CD4-positive, alpha-beta T cell treated with Interleukin-10 for 1 hour (primary cell): ENCODE measurements around the gene EHMT1.

Experiments used
- DNase-seq: peaks from one replicate; pipeline ENCODE4 v3.0.0-alpha.2; 2020

EHMT1 gene

GRCh38 chr9:137748741-137749140, 129.9 kb downstream of the EHMT1 start:
- no peak for DNase-seq

- DNase-seq: no peak
Observed at GRCh38 chr9:137749511-137749910, 130.7 kb downstream of the EHMT1 start.

GRCh38 chr9:137750007-137750406, 131.2 kb downstream of the EHMT1 start:
- DNase-seq: no peak

- DNase-seq: no peak
Observed at GRCh38 chr9:137750566-137750965, 131.8 kb downstream of the EHMT1 start.

- no peak for DNase-seq
Observed at GRCh38 chr9:137751616-137752015, 132.8 kb downstream of the EHMT1 start.

GRCh38 chr9:137752426-137752825, 133.6 kb downstream of the EHMT1 start:
- DNase-seq: no peak

GRCh38 chr9:137753192-137753765, 134.5 kb downstream of the EHMT1 start:
- DNase-seq: no peak

GRCh38 chr9:137755261-137755927, 136.6 kb downstream of the EHMT1 start:
- no peak for DNase-seq

GRCh38 chr9:137756045-137756744, 137.4 kb downstream of the EHMT1 start:
- DNase-seq: no peak

- DNase-seq: no peak
Observed at GRCh38 chr9:137757139-137757538, 138.3 kb downstream of the EHMT1 start.

- peak; percentile 51 for DNase-seq
Observed at GRCh38 chr9:137757613-137758029, 138.8 kb downstream of the EHMT1 start.

GRCh38 chr9:137758067-137758466, 139.3 kb downstream of the EHMT1 start:
- DNase-seq: no peak

GRCh38 chr9:137759117-137759516, 140.3 kb downstream of the EHMT1 start:
- DNase-seq: no peak

GRCh38 chr9:137759649-137760321, 141.0 kb downstream of the EHMT1 start:
- DNase-seq: no peak

- DNase-seq: no peak
Observed at GRCh38 chr9:137760426-137760825, 141.6 kb downstream of the EHMT1 start.

GRCh38 chr9:137761032-137761431, 142.2 kb downstream of the EHMT1 start:
- peak; percentile 44 for DNase-seq

- no peak for DNase-seq
Observed at GRCh38 chr9:137761793-137762192, 143.0 kb downstream of the EHMT1 start.

- DNase-seq: no peak
Observed at GRCh38 chr9:137762414-137763061, 143.7 kb downstream of the EHMT1 start.

GRCh38 chr9:137763271-137763955, 144.6 kb downstream of the EHMT1 start:
- DNase-seq: no peak

GRCh38 chr9:137764171-137764671, 145.4 kb downstream of the EHMT1 start:
- DNase-seq: no peak

GRCh38 chr9:137764981-137765380, 146.2 kb downstream of the EHMT1 start:
- DNase-seq: no peak

- no peak for DNase-seq
Observed at GRCh38 chr9:137765536-137765935, 146.7 kb downstream of the EHMT1 start.
